T-helper 2 cell treated with Interferon-gamma antibody and Interleukin-4, amounts not matched to agents 100 ng/mL and 5 ng/mL, for 36 hours (primary cell): ENCODE measurements around the gene PARD3B. TPM values are rescaled to one million over a fixed set of nuclear protein-coding genes. Genes with fewer than 3 reads are reported as not detected.

Experiments used
- intact Hi-C: fragments of 100-400 bp; cut with micrococcal nuclease; formaldehyde crosslinking; loops from one replicate; pipeline ENCODE4 v1.15.1; 2023
- total RNA-seq: library from RNA; stranded (reverse); gene quantifications from 2 replicates; pipeline ENCODE4 v1.2.3, GENCODE V29; 2022

The PARD3B gene
- total RNA-seq, 1 donor from 2014 or later = 1.7 TPM

- intact Hi-C loops = no loop called here
Measured at GRCh38 chr2:205660521-205661124, 1115.3 kb downstream of the PARD3B start.

- intact Hi-C loops = no loop called here
Measured at GRCh38 chr2:205661281-205661680, 1116.0 kb downstream of the PARD3B start.

GRCh38 chr2:205662206-205662965 lies 1117.1 kb downstream of the PARD3B start:
- intact Hi-C loops = no loop called here

DNA sequence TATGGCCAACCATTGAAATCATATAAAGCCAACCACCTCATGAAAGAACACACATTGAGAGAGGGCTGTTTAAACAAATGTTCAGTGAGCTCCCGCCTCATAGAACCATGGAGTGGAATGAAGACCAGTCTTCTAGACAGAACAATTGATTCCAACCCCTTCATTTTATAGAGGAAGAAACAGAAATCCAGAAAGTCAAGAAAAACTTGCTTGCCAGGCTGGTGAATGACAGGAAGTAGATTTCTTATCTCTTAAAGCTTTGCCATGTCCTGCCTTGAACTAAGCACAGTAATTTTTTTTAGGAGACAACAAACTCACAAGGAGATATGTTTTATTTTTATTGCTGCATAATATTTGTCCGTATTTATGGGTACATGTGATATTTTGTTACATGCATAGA lies 1120.5 kb downstream of the PARD3B start:
- intact Hi-C loops = no loop called here
